Nephron (organoid): ENCODE measurements around the gene RPUSD4.

Experiments
- H3K27ac Mint-ChIP-seq, 3 experiments: 2 replicates each; pipeline ENCODE4 v1.8.0; 2020; ENCODE audit warnings: mixed read lengths in 3 of 3, mild to moderate bottlenecking in 2 of 3, moderate library complexity in 1 of 3
- H3K27me3 Mint-ChIP-seq: 2 replicates; pipeline ENCODE4 v1.8.0; 2021; ENCODE audit warnings: low read depth, mild to moderate bottlenecking, moderate library complexity, mixed read lengths
- H3K36me3 Mint-ChIP-seq: 2 replicates; pipeline ENCODE4 v1.8.0; 2020; ENCODE audit warnings: low read depth, mixed read lengths
- H3K4me1 Mint-ChIP-seq: 2 replicates; pipeline ENCODE4 v1.8.0; 2020; ENCODE audit warnings: mixed read lengths
- H3K4me3 Mint-ChIP-seq, 3 experiments: 2 replicates each; pipeline ENCODE4 v1.8.0; 2020; ENCODE audit warnings: mild to moderate bottlenecking in 3 of 3, mixed read lengths in 3 of 3, moderate library complexity in 2 of 3
- H3K9me3 Mint-ChIP-seq: 2 replicates; pipeline ENCODE4 v1.8.0; 2020; ENCODE audit warnings: mixed read lengths
- TF ChIP-seq, protein P1 (sequence below), 3 experiments: fragments of 200-600 bp; sonication (generic); IDR thresholded peaks; one replicate each; pipeline ENCODE4 v1.5.0; 2021; ENCODE audit warnings: antibody characterized with exemption in 3 of 3; ENCODE audit not compliant: unreplicated experiment in 3 of 3

RPUSD4 gene

DNA sequence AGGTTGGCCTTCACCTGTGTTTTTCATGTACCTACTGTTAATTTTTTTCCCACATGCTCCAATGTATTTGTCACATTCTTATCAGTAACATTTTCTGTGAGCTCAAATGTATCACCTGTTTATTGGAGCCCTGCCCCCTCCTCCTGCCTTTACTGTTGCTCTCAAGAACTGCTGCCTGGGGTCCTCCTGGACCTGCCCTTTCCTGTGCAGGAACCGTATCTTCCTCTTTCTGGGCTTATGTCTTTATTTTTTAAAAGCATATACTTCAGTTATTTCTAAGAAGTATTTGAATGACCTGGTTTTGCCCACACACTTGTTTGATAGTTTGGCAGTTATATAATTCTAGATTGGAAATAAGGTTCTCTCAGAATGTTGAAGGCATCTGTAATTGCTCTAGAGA lies 6.0 kb upstream of the RPUSD4 start:
- Mint-ChIP-seq H3K27me3 (no peaks in the 10 kb centered on the region), H3K36me3 (peaks cover 3% of the 10 kb centered on the region), H3K27ac (no peak overlapping the region), H3K4me1 (peaks cover 14% of the 10 kb centered on the region), H3K4me3 (no peak overlapping the region), H3K9me3 (no peaks in the 10 kb centered on the region)
- TF ChIP-seq, protein P1, sequence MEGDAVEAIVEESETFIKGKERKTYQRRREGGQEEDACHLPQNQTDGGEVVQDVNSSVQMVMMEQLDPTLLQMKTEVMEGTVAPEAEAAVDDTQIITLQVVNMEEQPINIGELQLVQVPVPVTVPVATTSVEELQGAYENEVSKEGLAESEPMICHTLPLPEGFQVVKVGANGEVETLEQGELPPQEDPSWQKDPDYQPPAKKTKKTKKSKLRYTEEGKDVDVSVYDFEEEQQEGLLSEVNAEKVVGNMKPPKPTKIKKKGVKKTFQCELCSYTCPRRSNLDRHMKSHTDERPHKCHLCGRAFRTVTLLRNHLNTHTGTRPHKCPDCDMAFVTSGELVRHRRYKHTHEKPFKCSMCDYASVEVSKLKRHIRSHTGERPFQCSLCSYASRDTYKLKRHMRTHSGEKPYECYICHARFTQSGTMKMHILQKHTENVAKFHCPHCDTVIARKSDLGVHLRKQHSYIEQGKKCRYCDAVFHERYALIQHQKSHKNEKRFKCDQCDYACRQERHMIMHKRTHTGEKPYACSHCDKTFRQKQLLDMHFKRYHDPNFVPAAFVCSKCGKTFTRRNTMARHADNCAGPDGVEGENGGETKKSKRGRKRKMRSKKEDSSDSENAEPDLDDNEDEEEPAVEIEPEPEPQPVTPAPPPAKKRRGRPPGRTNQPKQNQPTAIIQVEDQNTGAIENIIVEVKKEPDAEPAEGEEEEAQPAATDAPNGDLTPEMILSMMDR (IDR thresholded peaks at IDR 0.05; ENCODE audit: unreplicated experiment in 3 of 3), result no peak

DNA sequence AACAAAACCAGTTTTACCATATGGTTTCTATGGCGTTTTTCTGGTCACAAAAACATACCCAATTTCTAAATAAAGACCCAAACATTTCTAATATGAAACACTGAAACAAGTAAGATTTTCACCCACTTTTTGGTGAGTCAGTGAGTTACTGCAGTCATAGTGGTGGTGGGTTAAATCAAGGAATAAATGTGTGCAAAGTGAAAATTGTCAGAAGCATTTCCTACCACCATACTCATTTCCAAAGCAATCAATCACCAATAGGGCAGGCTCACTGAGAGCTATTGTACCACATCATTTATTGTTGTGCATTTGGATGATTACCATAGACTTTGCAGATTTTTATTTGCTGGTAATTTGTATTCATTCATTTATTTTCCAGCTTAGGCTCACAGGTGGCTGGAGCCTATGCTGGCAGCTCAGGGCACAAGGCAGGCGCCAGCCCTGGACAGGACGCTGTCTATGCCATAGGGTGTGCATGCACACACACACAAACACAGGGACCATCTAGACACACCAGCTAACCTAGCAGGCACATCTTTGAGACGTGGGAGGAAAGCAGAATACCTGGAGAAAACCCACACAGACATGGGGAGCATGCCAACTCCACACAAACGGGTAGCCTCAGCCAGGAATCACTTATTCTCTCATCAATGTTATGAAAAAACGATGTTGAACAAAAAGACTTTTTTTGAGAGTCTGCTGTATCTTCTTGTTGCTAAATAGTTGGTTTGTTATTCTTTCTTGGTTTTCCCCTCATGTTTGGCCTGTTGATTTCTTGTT lies 5.3 kb upstream of the RPUSD4 start:
- H3K27me3 Mint-ChIP-seq, result no peaks in the 10 kb centered on the region
- no peak overlapping the region for H3K4me3 Mint-ChIP-seq
- peaks cover 18% of the 10 kb centered on the region for H3K4me1 Mint-ChIP-seq
- TF ChIP-seq, protein P1 (IDR thresholded peaks at IDR 0.05; ENCODE audit: unreplicated experiment in 3 of 3), result no peak
- H3K27ac Mint-ChIP-seq, result no peak overlapping the region
- no peaks in the 10 kb centered on the region for H3K36me3 Mint-ChIP-seq
- H3K9me3 Mint-ChIP-seq, result no peaks in the 10 kb centered on the region

DNA sequence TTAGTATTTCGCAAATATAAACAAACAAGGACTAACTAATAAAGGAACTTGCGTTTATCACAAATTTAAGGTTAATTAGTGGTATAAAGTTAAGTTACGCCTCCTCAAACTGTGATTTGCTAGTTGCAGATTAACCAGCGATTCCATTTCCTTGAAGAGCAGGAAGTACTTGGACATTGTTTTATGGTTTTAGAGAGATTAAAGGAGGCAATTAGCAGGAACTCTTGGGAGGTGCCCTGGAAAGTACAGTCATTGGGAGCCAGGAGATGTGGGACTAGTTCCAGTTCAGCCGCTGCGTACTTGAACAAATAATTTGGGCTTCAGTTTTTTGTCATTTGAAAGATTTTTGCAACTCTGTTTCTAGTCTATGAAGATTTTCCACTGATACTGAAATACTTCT lies 3.4 kb upstream of the RPUSD4 start:
- peaks cover 27% of the 10 kb centered on the region for H3K4me1 Mint-ChIP-seq
- H3K27me3 Mint-ChIP-seq, result no peaks in the 10 kb centered on the region
- TF ChIP-seq, protein P1 (IDR thresholded peaks at IDR 0.05; ENCODE audit: unreplicated experiment in 3 of 3), result no peak
- peaks cover 7% of the 10 kb centered on the region for H3K36me3 Mint-ChIP-seq
- H3K9me3 Mint-ChIP-seq, result no peaks in the 10 kb centered on the region
- H3K27ac Mint-ChIP-seq, result no peak overlapping the region
- peak overlapping the region in 2 of 3 experiments; percentile 71 to 78 for H3K4me3 Mint-ChIP-seq

DNA sequence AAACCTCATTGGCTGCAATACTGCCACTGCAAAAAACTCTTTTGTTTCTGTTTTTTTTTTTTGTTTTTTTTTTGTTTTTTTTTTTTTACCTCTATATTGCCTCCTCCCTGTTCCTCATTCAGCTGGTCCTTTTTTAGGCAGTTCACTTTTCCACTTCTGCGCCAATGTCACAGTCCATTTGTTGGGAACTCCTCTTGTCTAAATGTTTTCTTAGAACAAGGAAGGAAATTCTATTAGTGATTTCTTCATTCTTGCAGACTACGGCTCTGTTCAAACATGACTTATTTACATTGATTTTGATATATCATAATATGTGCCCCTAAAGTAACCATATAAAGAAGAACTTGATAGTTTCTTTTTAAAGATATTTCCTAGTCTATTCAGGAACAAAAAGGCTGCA lies 3.0 kb upstream of the RPUSD4 start:
- Mint-ChIP-seq H3K27ac (no peak overlapping the region), H3K36me3 (peaks cover 11% of the 10 kb centered on the region), H3K4me1 (peaks cover 27% of the 10 kb centered on the region), H3K27me3 (no peaks in the 10 kb centered on the region), H3K4me3 (peak overlapping the region; percentile 59 to 78 (median 71)), H3K9me3 (no peaks in the 10 kb centered on the region)
- TF ChIP-seq, protein P1 (IDR thresholded peaks at IDR 0.05; ENCODE audit: unreplicated experiment in 3 of 3), result no peak

DNA sequence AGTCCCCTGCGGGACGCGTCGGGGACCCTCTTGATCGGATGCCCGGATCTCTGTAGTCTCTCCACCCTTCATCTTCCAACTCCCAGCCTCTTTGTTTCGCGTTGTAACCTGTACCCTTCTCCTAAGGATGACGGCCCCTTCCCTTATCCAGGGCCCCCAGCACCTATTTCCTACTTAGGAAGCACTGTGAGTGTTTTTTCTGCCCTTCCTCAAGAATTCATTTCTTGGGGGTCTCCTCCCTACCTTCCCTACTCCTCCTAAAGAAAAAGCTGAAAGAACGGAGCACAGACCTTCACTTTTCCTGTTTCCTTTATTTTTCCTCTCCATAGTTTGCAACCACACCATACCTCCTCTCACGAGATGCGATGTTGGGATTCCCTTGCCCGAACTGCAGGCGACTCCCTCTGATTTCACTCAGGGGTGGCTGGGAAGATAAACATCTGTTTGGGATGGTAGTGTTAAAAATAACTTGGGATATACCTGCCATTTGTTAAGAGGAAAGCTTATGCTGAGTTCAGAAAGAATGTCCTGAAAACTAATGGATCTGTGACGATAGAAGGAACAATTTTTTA lies 725 bp upstream of the RPUSD4 start:
- Mint-ChIP-seq H3K27me3 (no peaks in the 10 kb centered on the region), H3K4me1 (peaks cover 27% of the 10 kb centered on the region), H3K4me3 (peak overlapping the region; percentile 96 to 97 (median 96)), H3K9me3 (no peaks in the 10 kb centered on the region), H3K27ac (peak overlapping the region; percentile 84 to 94 (median 91)), H3K36me3 (peaks cover 21% of the 10 kb centered on the region)
- TF ChIP-seq, protein P1 (IDR thresholded peaks at IDR 0.05; ENCODE audit: unreplicated experiment in 3 of 3), result no peak

DNA sequence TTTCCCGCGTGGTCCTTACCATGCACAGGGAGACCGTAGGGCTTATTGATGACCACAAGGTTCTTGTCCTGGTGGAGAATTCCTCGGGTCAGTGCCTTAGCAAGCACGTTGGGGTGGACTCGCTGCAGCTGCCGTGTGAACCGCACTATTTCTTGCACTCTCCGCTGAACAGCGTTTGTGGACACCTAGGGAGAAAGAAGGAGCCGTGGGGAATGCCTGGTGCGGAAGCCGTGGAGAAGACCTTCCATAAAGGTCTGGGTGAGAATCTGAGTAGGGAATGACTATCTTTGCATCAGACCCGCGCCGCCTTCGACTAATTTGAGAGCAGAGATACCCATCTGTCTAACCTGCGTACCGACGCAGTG lies 597 bp downstream of the RPUSD4 start:
- TF ChIP-seq, protein P1 (IDR thresholded peaks at IDR 0.05; ENCODE audit: unreplicated experiment in 3 of 3), result no peak
- Mint-ChIP-seq H3K4me3 (peak overlapping the region; percentile 96 to 97 (median 96)), H3K27ac (peak overlapping the region; percentile 84 to 94 (median 91)), H3K9me3 (no peaks in the 10 kb centered on the region), H3K4me1 (peaks cover 27% of the 10 kb centered on the region), H3K36me3 (peaks cover 29% of the 10 kb centered on the region), H3K27me3 (no peaks in the 10 kb centered on the region)
